ENCODE data around the gene ALG10. TPM values are rescaled to one million over a fixed set of nuclear protein-coding genes. Genes with fewer than 3 reads are reported as not detected.
A peak's percentile ranks its signal among the peaks of the same experiment; 100 is the strongest.
"Not testable (repeated sequence)": the region's sequence is repeated elsewhere in the genome, so short reads cannot be mapped to it uniquely, and the experiment has no call there.

ALG10 gene
- total and polyA plus RNA-seq, 2 experiments from 2014 or later: 2.5 to 16.5 TPM

DNA sequence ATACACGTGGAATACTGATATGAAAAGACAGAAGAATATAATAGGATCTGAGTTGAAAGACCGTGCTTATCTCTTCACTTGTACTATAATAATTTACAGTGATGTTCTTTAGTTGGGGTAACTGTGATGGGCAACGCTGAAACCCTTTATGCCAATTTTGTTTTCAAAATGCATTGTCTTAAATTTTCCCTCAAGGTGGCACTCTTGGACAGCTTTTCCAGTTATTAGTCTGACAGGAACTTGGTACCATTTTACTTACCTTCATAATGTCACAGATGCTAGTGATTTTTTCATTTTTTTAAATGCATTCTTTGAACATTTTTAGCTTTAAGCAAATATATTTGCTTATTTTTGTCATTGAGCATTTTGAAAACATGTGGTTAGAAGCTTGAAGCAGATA is 16.1 kb downstream of the ALG10 start:
- H4K20me1 ChIP-seq (replicated peaks; ENCODE audit: insufficient read depth); H3K27ac ChIP-seq (ENCODE audit: low read depth); H3K79me2 ChIP-seq (replicated peaks; ENCODE audit: insufficient read depth); H2AFZ ChIP-seq; H3F3A ChIP-seq (replicated peaks; ENCODE audit: low read depth); H3K36me3 ChIP-seq (ENCODE audit: insufficient read depth); H3K4me3 ChIP-seq; H3K4me3 Mint-ChIP-seq; H3K27me3 Mint-ChIP-seq (ENCODE audit: insufficient read depth, low read depth, poor library complexity); H3K27me3 ChIP-seq (ENCODE audit: insufficient read depth); ATAC-seq; H3K9me2 ChIP-seq (ENCODE audit: insufficient read depth); H3K4me2 ChIP-seq; H3K27ac Mint-ChIP-seq; H3K4me1 ChIP-seq (ENCODE audit: insufficient read depth); H3K4me1 Mint-ChIP-seq: not testable (repeated sequence)
- peaks cover 50% of the 10 kb centered on the region for H3K9me3 Mint-ChIP-seq
- DNase-seq (ENCODE audit: low spot score): peak; percentile 16
- peaks cover 17% of the 10 kb centered on the region; the same call in 2 of the 3 replicates for H3K36me3 Mint-ChIP-seq (ENCODE audit: low read depth)
- TF ChIP-seq, protein P1, sequence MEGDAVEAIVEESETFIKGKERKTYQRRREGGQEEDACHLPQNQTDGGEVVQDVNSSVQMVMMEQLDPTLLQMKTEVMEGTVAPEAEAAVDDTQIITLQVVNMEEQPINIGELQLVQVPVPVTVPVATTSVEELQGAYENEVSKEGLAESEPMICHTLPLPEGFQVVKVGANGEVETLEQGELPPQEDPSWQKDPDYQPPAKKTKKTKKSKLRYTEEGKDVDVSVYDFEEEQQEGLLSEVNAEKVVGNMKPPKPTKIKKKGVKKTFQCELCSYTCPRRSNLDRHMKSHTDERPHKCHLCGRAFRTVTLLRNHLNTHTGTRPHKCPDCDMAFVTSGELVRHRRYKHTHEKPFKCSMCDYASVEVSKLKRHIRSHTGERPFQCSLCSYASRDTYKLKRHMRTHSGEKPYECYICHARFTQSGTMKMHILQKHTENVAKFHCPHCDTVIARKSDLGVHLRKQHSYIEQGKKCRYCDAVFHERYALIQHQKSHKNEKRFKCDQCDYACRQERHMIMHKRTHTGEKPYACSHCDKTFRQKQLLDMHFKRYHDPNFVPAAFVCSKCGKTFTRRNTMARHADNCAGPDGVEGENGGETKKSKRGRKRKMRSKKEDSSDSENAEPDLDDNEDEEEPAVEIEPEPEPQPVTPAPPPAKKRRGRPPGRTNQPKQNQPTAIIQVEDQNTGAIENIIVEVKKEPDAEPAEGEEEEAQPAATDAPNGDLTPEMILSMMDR (conservative IDR thresholded peaks at IDR 0.05; ENCODE audit: low read depth in 2 of 2): peak; percentile 16 to 28; a peak in 2 of 4 replicates

DNA sequence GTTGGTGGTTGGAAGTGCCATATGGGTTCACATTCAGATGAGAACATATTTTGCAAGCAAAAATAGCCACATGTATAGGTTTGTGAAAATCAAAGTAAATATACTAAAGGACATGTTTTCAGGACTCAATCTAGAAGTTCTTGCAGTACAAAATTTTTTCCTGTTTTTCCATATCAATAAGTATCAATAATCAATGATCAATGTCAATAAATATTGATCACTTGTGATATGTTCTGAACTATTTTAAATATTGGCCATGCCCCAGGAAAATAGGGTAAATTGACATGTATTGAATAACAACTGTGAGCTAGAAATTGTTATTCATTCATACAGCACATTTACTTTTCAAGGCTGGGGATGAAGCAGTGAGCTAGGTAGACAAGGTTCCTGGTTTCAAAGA is 24.3 kb downstream of the ALG10 start:
- peaks cover 4% of the 10 kb centered on the region; the same call in 1 of the 2 replicates for H3K36me3 ChIP-seq (ENCODE audit: insufficient read depth)
- H3K27me3 ChIP-seq (ENCODE audit: insufficient read depth): no peaks in the 10 kb centered on the region
- no peaks in the 10 kb centered on the region for H3F3A ChIP-seq (replicated peaks; ENCODE audit: low read depth)
- Mint-ChIP-seq H3K36me3 (ENCODE audit: low read depth) (peaks cover 37% of the 10 kb centered on the region), H3K27ac (no peak overlapping the region), H3K4me1 (no peaks in the 10 kb centered on the region), H3K4me3 (no peak overlapping the region), H3K27me3 (ENCODE audit: insufficient read depth, low read depth, poor library complexity) (peaks cover 2% of the 10 kb centered on the region), H3K9me3 (peaks cover 85% of the 10 kb centered on the region)
- no peak for DNase-seq (ENCODE audit: low spot score)
- H3K4me2 ChIP-seq: no peak overlapping the region
- no peaks in the 10 kb centered on the region for H4K20me1 ChIP-seq (replicated peaks; ENCODE audit: insufficient read depth)
- no peak overlapping the region for H3K4me3 ChIP-seq
- no peak overlapping the region for H3K27ac ChIP-seq (ENCODE audit: low read depth)
- no peak overlapping the region for H2AFZ ChIP-seq
- H3K79me2 ChIP-seq (replicated peaks; ENCODE audit: insufficient read depth): no peaks in the 10 kb centered on the region
- no peaks in the 10 kb centered on the region for H3K4me1 ChIP-seq (ENCODE audit: insufficient read depth)
- no peak for ATAC-seq
- H3K9me2 ChIP-seq (ENCODE audit: insufficient read depth): no peaks in the 10 kb centered on the region
- TF ChIP-seq ZNF331 (CRISPR knock-in tag; IDR thresholded peaks at IDR 0.05; ENCODE audit: low read depth) (no peak), STAT1 (IDR thresholded peaks at IDR 0.05; ENCODE audit: unreplicated experiment) (no peak), NANOG (IDR thresholded peaks at IDR 0.05; ENCODE audit: borderline replicate concordance) (no peak), CREB1 (CRISPR knock-in tag; IDR thresholded peaks at IDR 0.05; ENCODE audit: low read depth) (no peak), EZH2 (IDR thresholded peaks at IDR 0.05; ENCODE audit: low read depth, unreplicated experiment) (no peak), POLR2AphosphoS5 (IDR thresholded peaks at IDR 0.05; ENCODE audit: low read depth) (no peak), JUNB (IDR thresholded peaks at IDR 0.05; ENCODE audit: unreplicated experiment) (no peak)
- TF ChIP-seq, protein P1 (conservative IDR thresholded peaks at IDR 0.05; ENCODE audit: low read depth in 2 of 2): no peak
- TF ChIP-seq, protein P2, sequence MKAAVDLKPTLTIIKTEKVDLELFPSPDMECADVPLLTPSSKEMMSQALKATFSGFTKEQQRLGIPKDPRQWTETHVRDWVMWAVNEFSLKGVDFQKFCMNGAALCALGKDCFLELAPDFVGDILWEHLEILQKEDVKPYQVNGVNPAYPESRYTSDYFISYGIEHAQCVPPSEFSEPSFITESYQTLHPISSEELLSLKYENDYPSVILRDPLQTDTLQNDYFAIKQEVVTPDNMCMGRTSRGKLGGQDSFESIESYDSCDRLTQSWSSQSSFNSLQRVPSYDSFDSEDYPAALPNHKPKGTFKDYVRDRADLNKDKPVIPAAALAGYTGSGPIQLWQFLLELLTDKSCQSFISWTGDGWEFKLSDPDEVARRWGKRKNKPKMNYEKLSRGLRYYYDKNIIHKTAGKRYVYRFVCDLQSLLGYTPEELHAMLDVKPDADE (IDR thresholded peaks at IDR 0.05): no peak
- TF ChIP-seq, protein P3, sequence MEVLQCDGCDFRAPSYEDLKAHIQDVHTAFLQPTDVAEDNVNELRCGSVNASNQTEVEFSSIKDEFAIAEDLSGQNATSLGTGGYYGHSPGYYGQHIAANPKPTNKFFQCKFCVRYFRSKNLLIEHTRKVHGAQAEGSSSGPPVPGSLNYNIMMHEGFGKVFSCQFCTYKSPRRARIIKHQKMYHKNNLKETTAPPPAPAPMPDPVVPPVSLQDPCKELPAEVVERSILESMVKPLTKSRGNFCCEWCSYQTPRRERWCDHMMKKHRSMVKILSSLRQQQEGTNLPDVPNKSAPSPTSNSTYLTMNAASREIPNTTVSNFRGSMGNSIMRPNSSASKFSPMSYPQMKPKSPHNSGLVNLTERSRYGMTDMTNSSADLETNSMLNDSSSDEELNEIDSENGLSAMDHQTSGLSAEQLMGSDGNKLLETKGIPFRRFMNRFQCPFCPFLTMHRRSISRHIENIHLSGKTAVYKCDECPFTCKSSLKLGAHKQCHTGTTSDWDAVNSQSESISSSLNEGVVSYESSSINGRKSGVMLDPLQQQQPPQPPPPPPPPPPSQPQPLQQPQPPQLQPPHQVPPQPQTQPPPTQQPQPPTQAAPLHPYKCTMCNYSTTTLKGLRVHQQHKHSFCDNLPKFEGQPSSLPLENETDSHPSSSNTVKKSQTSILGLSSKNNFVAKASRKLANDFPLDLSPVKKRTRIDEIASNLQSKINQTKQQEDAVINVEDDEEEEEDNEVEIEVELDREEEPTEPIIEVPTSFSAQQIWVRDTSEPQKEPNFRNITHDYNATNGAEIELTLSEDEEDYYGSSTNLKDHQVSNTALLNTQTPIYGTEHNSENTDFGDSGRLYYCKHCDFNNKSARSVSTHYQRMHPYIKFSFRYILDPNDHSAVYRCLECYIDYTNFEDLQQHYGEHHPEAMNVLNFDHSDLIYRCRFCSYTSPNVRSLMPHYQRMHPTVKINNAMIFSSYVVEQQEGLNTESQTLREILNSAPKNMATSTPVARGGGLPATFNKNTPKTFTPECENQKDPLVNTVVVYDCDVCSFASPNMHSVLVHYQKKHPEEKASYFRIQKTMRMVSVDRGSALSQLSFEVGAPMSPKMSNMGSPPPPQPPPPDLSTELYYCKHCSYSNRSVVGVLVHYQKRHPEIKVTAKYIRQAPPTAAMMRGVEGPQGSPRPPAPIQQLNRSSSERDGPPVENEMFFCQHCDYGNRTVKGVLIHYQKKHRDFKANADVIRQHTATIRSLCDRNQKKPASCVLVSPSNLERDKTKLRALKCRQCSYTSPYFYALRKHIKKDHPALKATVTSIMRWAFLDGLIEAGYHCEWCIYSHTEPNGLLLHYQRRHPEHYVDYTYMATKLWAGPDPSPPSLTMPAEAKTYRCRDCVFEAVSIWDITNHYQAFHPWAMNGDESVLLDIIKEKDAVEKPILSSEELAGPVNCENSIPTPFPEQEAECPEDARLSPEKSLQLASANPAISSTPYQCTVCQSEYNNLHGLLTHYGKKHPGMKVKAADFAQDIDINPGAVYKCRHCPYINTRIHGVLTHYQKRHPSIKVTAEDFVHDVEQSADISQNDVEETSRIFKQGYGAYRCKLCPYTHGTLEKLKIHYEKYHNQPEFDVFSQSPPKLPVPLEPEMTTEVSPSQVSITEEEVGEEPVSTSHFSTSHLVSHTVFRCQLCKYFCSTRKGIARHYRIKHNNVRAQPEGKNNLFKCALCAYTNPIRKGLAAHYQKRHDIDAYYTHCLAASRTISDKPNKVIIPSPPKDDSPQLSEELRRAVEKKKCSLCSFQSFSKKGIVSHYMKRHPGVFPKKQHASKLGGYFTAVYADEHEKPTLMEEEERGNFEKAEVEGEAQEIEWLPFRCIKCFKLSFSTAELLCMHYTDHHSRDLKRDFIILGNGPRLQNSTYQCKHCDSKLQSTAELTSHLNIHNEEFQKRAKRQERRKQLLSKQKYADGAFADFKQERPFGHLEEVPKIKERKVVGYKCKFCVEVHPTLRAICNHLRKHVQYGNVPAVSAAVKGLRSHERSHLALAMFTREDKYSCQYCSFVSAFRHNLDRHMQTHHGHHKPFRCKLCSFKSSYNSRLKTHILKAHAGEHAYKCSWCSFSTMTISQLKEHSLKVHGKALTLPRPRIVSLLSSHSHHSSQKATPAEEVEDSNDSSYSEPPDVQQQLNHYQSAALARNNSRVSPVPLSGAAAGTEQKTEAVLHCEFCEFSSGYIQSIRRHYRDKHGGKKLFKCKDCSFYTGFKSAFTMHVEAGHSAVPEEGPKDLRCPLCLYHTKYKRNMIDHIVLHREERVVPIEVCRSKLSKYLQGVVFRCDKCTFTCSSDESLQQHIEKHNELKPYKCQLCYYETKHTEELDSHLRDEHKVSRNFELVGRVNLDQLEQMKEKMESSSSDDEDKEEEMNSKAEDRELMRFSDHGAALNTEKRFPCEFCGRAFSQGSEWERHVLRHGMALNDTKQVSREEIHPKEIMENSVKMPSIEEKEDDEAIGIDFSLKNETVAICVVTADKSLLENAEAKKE (CRISPR knock-in tag; IDR thresholded peaks at IDR 0.05): no peak
